HCT116 (cell line): Measurements from ENCODE around the gene MAPK4. TPM values are rescaled to one million over a fixed set of nuclear protein-coding genes. Genes with fewer than 3 reads are reported as not detected.

Experiments used
- ATAC-seq: fragments of 200-7000 bp; cut with Tn5 transposase; 2 replicates; pipeline ENCODE4 v1.9.1; 2020; ENCODE audit warnings: mild to moderate bottlenecking, moderate library complexity
- BruUV-seq: library from RNA; stranded (reverse); fragments of 400-500 nt; replicated peaks from 2 replicates; lab custom pipeline; 2021; lab: Mats Ljungman, UMichigan
- CTCF ChIA-PET: fragments of 300-600 bp; sonication (Branson Sonifier 250); formaldehyde crosslinking; loops from one replicate; lab custom pipeline; 2021; ENCODE audit warnings: antibody characterized with exemption; lab: Charles Lee
- POLR2A ChIA-PET: fragments of 300-600, 350-600 bp; sonication (Branson Sonifier 250); formaldehyde crosslinking; loops from one replicate; lab custom pipeline; 2021; ENCODE audit warnings: antibody characterized with exemption; lab: Charles Lee
- RAD21 ChIA-PET, 2 experiments: fragments of 300-600 bp; sonication (Branson Sonifier 250); formaldehyde crosslinking; loops; one replicate each; lab custom pipeline; 2023; ENCODE audit warnings: low total read pairs in 2 of 2; ENCODE audit not compliant: uncharacterized antibody in 2 of 2, unreplicated experiment in 2 of 2, low non-redundant PET in 1 of 2; lab: Charles Lee
- DNase-seq: peaks from one replicate; pipeline ENCODE4 v3.0.0-alpha.2; 2010; ENCODE audit warnings: low read depth, low spot score
- H2AFZ ChIP-seq: fragments of 200-600 bp; shearing (Covaris generic), sonication (generic); 2 replicates; pipeline ENCODE4 v1.6.1; 2017; ENCODE audit warnings: low read depth, mixed run types, mixed read lengths, antibody characterized with exemption, low read length; ENCODE audit not compliant: poor library complexity, severe bottlenecking
- H3K27ac ChIP-seq: 2 replicates; pipeline ENCODE4 v1.5.1; 2012; ENCODE audit warnings: low read depth, low read length
- H3K27me3 ChIP-seq: fragments of 200-600 bp; sonication (generic); 2 replicates; pipeline ENCODE4 v1.6.1; 2016; ENCODE audit warnings: mixed run types, low read length, mixed read lengths; ENCODE audit not compliant: insufficient read depth
- H3K36me3 ChIP-seq, 2 experiments: fragments of 200-500 bp in 1 of 2; fragments of 200-600 bp in 1 of 2; sonication (Bioruptor generic) in 1 of 2; sonication (generic) in 1 of 2; 2 replicates each; pipeline versions ENCODE4 v1.5.1 to v1.6.1; 2014 to 2016; ENCODE audit warnings: low read length in 2 of 2, inconsistent platforms in 1 of 2, mixed read lengths in 1 of 2, mixed run types in 1 of 2; ENCODE audit not compliant: insufficient read depth in 2 of 2, control insufficient read depth in 1 of 2
- H3K4me1 ChIP-seq, 2 experiments: fragments of 200-600 bp in 1 of 2; sonication (generic) in 1 of 2; 2 replicates each; pipeline versions ENCODE4 v1.5.1 to v1.6.1; 2012 to 2017; ENCODE audit warnings: low read length in 2 of 2, inconsistent platforms in 1 of 2, mild to moderate bottlenecking in 1 of 2, mixed read lengths in 1 of 2, mixed run types in 1 of 2, moderate library complexity in 1 of 2; ENCODE audit not compliant: insufficient read depth in 2 of 2, control insufficient read depth in 1 of 2
- H3K4me2 ChIP-seq: fragments of 200-600 bp; sonication (generic); 2 replicates; pipeline ENCODE4 v1.6.1; 2017; ENCODE audit warnings: mixed run types, low read length, mixed read lengths
- H3K4me3 ChIP-seq, 2 experiments: fragments of 200-600 bp in 1 of 2; sonication (generic) in 1 of 2; replicated peaks in 1 of 2; 2 replicates each; pipeline ENCODE4 v1.5.1; 2011 to 2016; ENCODE audit warnings: low read length in 2 of 2, control low read depth in 1 of 2, low read depth in 1 of 2, mild to moderate bottlenecking in 1 of 2, mixed read lengths in 1 of 2, mixed run types in 1 of 2
- H3K79me2 ChIP-seq: fragments of 200-600 bp; sonication (generic); 2 replicates; pipeline ENCODE4 v1.6.1; 2017; ENCODE audit warnings: mild to moderate bottlenecking, mixed run types, low read length, moderate library complexity, mixed read lengths; ENCODE audit not compliant: insufficient read depth
- H3K9ac ChIP-seq: fragments of 200-600 bp; sonication (generic); 2 replicates; pipeline ENCODE4 v1.6.1; 2016; ENCODE audit warnings: low read length, mixed read lengths
- H3K9me2 ChIP-seq: fragments of 200-600 bp; sonication (generic), shearing (Covaris generic); 2 replicates; pipeline ENCODE4 v1.6.1; 2017; ENCODE audit warnings: mixed run types, mild to moderate bottlenecking, moderate library complexity; ENCODE audit not compliant: insufficient read depth
- H3K9me3 ChIP-seq, 2 experiments: fragments of 200-500 bp in 1 of 2; fragments of 200-600 bp in 1 of 2; sonication (Bioruptor generic) in 1 of 2; sonication (generic) in 1 of 2; 2 replicates each; pipeline ENCODE4 v1.6.1; 2014 to 2017; ENCODE audit warnings: low read length in 2 of 2, mixed read lengths in 2 of 2, inconsistent platforms in 1 of 2, low read depth in 1 of 2, mild to moderate bottlenecking in 1 of 2, mixed run types in 1 of 2, moderate library complexity in 1 of 2; ENCODE audit not compliant: control insufficient read depth in 1 of 2, insufficient read depth in 1 of 2
- H4K20me1 ChIP-seq: fragments of 200-600 bp; sonication (generic), shearing (Covaris generic); 2 replicates; pipeline ENCODE4 v1.6.1; 2017; ENCODE audit warnings: mixed run types, mild to moderate bottlenecking, moderate library complexity; ENCODE audit not compliant: insufficient read depth
- CBX3 ChIP-seq: IDR thresholded peaks from 2 replicates; pipeline ENCODE4 v1.6.1; 2012; ENCODE audit warnings: low read depth
- ELF1 ChIP-seq: IDR thresholded peaks from 2 replicates; pipeline ENCODE4 v1.6.1; 2012; ENCODE audit warnings: low read depth, borderline replicate concordance
- EZH2 ChIP-seq: fragments of 200-600 bp; sonication (generic); IDR thresholded peaks from 2 replicates; pipeline ENCODE4 v1.6.1; 2017; ENCODE audit warnings: antibody characterized with exemption, mixed run types
- FOSL1 ChIP-seq: IDR thresholded peaks from 2 replicates; pipeline ENCODE4 v1.6.1; 2012; ENCODE audit warnings: low read depth
- JUND ChIP-seq: IDR thresholded peaks from 2 replicates; pipeline ENCODE4 v1.6.1; 2012
- POLR2AphosphoS5 ChIP-seq: IDR thresholded peaks from 2 replicates; pipeline ENCODE4 v1.6.1; 2011; ENCODE audit warnings: mild to moderate bottlenecking, low read depth, low read length, moderate library complexity
- RAD21 ChIP-seq: IDR thresholded peaks from 2 replicates; pipeline ENCODE4 v1.6.1; 2012; ENCODE audit warnings: low read depth, mild to moderate bottlenecking
- SP1 ChIP-seq: IDR thresholded peaks from 2 replicates; pipeline ENCODE4 v1.6.1; 2012; ENCODE audit warnings: low read depth
- ZFX ChIP-seq: fragments of 450-650 bp; IDR thresholded peaks from 2 replicates; pipeline ENCODE4 v1.6.1; 2017
- ZNF274 ChIP-seq: fragments of 200-500 bp; sonication (Bioruptor generic); IDR thresholded peaks from 2 replicates; pipeline ENCODE4 v1.6.1; 2014; ENCODE audit warnings: mild to moderate bottlenecking, low read depth, low read length, inconsistent platforms
- intact Hi-C: fragments of 100-400 bp; cut with micrococcal nuclease; formaldehyde crosslinking; loops from 2 replicates; pipeline ENCODE4 v1.10.0; 2022
- total RNA-seq: library from RNA; stranded (reverse); gene quantifications from one replicate; pipeline ENCODE4 v1.2.1, GENCODE V29; 2021; ENCODE audit not compliant: unreplicated experiment
- TF ChIP-seq, protein P1 (sequence below), 3 experiments: fragments of 200-600 bp in 1 of 3; sonication (generic) in 1 of 3; IDR thresholded peaks in 2 of 3; conservative IDR thresholded peaks in 1 of 3; 2 replicates each; pipeline ENCODE4 v1.5.1; 2012 to 2017; ENCODE audit warnings: low read depth in 2 of 3, low read length in 2 of 3, antibody characterized with exemption in 1 of 3, borderline replicate concordance in 1 of 3, control low read depth in 1 of 3, mild to moderate bottlenecking in 1 of 3, mixed read lengths in 1 of 3, mixed run types in 1 of 3, moderate library complexity in 1 of 3; ENCODE audit not compliant: insufficient read depth in 1 of 3
- TF ChIP-seq, protein P2 (sequence below): IDR thresholded peaks from 2 replicates; pipeline ENCODE4 v1.6.1; 2012
- TF ChIP-seq, protein P3 (sequence below): IDR thresholded peaks from 2 replicates; pipeline ENCODE4 v1.6.1; 2011; ENCODE audit warnings: mild to moderate bottlenecking, low read length, moderate library complexity; ENCODE audit not compliant: insufficient replicate concordance; ENCODE audit errors: extremely low read depth

The MAPK4 gene
- total RNA-seq, 1 experiment from 2014 or later, result 0.89 TPM

DNA sequence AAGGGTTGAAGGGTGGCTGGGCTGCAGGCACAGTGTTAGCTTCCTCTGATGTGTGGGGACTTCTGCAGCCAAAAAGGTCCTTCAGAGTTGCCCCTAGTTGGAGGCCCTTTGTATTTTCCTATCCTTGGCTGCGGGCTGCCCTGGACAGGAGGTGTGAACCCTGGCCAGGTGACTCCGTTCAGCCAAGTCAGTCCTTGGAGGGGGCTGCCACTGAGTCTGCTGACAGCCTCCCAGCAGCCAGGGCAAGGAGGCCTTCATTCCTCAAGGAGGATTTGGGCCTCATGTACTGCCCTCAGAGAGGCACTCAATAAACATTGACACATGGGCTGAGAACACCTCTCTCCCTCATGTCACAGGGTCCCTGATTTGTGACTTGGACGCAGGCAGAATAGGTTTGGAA lies 62.4 kb downstream of the MAPK4 start:
- ChIA-PET POLR2A (no interaction called here), RAD21 (no interaction called here), CTCF (no interaction called here)
- no peak overlapping the region for H3K4me2 ChIP-seq
- no peaks in the 10 kb centered on the region for H3K36me3 ChIP-seq
- H3K9me2 ChIP-seq, result no peaks in the 10 kb centered on the region
- no peaks in the 10 kb centered on the region for H3K27me3 ChIP-seq
- H3K79me2 ChIP-seq, result no peaks in the 10 kb centered on the region
- TF ChIP-seq JUND, result no peak
- no peak for TF ChIP-seq POLR2AphosphoS5
- TF ChIP-seq, protein P1, sequence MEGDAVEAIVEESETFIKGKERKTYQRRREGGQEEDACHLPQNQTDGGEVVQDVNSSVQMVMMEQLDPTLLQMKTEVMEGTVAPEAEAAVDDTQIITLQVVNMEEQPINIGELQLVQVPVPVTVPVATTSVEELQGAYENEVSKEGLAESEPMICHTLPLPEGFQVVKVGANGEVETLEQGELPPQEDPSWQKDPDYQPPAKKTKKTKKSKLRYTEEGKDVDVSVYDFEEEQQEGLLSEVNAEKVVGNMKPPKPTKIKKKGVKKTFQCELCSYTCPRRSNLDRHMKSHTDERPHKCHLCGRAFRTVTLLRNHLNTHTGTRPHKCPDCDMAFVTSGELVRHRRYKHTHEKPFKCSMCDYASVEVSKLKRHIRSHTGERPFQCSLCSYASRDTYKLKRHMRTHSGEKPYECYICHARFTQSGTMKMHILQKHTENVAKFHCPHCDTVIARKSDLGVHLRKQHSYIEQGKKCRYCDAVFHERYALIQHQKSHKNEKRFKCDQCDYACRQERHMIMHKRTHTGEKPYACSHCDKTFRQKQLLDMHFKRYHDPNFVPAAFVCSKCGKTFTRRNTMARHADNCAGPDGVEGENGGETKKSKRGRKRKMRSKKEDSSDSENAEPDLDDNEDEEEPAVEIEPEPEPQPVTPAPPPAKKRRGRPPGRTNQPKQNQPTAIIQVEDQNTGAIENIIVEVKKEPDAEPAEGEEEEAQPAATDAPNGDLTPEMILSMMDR (IDR thresholded peaks at IDR 0.05 in 2 of 3, conservative IDR thresholded peaks at IDR 0.05 in 1 of 3; ENCODE audit: borderline replicate concordance in 1 of 3, insufficient read depth in 1 of 3, low read depth in 2 of 3, low read length in 2 of 3), result no peak
- no peak for TF ChIP-seq ELF1
- TF ChIP-seq ZFX, result no peak
- no peak for TF ChIP-seq ZNF274
- TF ChIP-seq RAD21, result no peak
- intact Hi-C loops, result no loop called here
- no peaks in the 10 kb centered on the region for H3K9me3 ChIP-seq
- no peaks in the 10 kb centered on the region for H4K20me1 ChIP-seq
- no peak overlapping the region for H3K27ac ChIP-seq
- H3K9ac ChIP-seq, result no peak overlapping the region
- ATAC-seq (no peak), DNase-seq (no peak)
- no TSS peak for BruUV-seq
- H2AFZ ChIP-seq, result no peak overlapping the region
- H3K4me1 ChIP-seq, result no peaks in the 10 kb centered on the region
- no peak overlapping the region for H3K4me3 ChIP-seq

DNA sequence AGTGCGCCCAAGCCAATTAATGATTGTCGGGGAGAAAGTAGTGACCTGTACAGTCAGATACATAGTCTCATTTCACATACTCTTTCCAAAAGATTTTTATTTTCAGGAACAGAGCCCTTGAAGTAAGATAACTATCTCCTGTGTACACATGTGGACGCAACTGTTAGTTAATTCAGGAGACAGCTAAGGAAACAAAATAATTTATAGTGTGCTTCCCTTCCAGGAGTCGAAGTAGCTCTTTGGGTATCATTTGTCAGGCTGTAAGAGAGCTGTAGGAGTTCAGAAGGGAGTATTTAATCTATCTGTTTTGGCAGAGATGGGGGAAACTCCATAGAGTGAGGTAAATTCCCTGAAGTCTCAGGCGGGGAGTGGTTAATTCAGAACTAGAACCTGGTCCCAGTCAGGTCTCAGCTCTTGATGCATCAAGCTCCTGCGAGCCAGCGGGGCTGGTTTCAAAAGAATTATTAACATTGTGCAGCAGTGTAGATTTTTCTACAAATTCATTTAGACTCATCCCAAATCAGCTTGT lies 63.0 kb downstream of the MAPK4 start:
- Histone ChIP-seq H3K4me3 (no peak overlapping the region), H3K27me3 (no peaks in the 10 kb centered on the region), H3K9ac (no peak overlapping the region), H3K9me2 (no peaks in the 10 kb centered on the region), H3K9me3 (no peaks in the 10 kb centered on the region), H2AFZ (no peak overlapping the region), H3K4me2 (no peak overlapping the region), H3K36me3 (no peaks in the 10 kb centered on the region), H3K79me2 (no peaks in the 10 kb centered on the region), H3K27ac (no peak overlapping the region), H3K4me1 (no peaks in the 10 kb centered on the region), H4K20me1 (no peaks in the 10 kb centered on the region)
- BruUV-seq, result no TSS peak
- RAD21 ChIA-PET, result no interaction called here
- no peak for ATAC-seq
- POLR2A ChIA-PET, result no interaction called here
- intact Hi-C loops, result no loop called here
- CTCF ChIA-PET, result no interaction called here
- DNase-seq, result no peak
- TF ChIP-seq, protein P2, sequence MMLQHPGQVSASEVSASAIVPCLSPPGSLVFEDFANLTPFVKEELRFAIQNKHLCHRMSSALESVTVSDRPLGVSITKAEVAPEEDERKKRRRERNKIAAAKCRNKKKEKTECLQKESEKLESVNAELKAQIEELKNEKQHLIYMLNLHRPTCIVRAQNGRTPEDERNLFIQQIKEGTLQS, result no peak
- TF ChIP-seq CBX3 (no peak), EZH2 (no peak), JUND (no peak), ZNF274 (no peak), SP1 (no peak), ZFX (no peak), RAD21 (no peak), ELF1 (no peak), FOSL1 (no peak)
- TF ChIP-seq, protein P1 (IDR thresholded peaks at IDR 0.05 in 2 of 3, conservative IDR thresholded peaks at IDR 0.05 in 1 of 3; ENCODE audit: borderline replicate concordance in 1 of 3, insufficient read depth in 1 of 3, low read depth in 2 of 3, low read length in 2 of 3), result no peak
- TF ChIP-seq, protein P3, sequence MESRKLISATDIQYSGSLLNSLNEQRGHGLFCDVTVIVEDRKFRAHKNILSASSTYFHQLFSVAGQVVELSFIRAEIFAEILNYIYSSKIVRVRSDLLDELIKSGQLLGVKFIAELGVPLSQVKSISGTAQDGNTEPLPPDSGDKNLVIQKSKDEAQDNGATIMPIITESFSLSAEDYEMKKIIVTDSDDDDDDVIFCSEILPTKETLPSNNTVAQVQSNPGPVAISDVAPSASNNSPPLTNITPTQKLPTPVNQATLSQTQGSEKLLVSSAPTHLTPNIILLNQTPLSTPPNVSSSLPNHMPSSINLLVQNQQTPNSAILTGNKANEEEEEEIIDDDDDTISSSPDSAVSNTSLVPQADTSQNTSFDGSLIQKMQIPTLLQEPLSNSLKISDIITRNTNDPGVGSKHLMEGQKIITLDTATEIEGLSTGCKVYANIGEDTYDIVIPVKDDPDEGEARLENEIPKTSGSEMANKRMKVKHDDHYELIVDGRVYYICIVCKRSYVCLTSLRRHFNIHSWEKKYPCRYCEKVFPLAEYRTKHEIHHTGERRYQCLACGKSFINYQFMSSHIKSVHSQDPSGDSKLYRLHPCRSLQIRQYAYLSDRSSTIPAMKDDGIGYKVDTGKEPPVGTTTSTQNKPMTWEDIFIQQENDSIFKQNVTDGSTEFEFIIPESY, result no peak
